GM19468 (cell line): ENCODE results near the gene ERG.

Experiments
- ATAC-seq: cut with Tn5 transposase; IDR thresholded peaks from one replicate; pipeline ENCODE4 v1.9.1; 2021; ENCODE audit warnings: mild to moderate bottlenecking, moderate library complexity, moderate number of reproducible peaks; ENCODE audit not compliant: unreplicated experiment; ENCODE audit errors: extremely low read depth

Gene ERG

DNA sequence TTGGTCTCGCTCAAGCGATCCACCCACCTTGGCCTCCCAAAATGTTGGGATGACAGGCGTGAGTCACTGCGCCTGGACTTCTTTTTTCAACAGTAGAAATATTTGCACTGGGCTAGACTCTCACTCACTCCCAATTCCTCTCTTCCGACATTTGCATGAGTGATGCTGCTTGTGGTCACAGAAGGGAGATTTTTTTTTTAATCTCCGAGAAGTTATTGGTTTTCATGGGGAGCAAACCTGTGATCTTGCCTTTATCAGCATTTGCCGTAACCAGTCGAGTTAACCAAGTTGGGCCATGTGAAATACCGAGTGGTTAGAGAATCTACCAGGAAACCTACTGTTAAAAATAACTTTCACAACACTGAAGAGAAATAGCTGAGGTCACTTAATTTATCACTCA lies 21.1 kb downstream of the ERG start:
- ATAC-seq = no peak

DNA sequence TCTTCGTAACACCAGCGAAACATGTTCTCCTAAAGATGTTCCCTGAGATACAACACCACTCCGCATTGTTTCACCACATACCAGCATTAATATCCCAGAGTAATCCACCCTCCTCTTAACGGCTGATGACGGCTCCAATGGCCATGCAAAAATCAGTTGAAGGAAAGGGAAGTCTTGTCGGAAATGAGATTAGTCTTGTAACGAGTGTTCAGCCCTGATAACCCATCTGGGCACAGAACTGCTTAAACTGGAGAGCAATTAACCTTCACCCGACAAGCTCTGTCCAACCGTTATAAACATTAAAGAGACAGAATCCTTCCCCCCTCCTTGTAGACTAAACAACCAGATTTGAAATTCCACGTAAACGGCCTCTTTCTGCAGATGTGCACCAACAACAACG lies 21.9 kb downstream of the ERG start:
- no peak for ATAC-seq

DNA sequence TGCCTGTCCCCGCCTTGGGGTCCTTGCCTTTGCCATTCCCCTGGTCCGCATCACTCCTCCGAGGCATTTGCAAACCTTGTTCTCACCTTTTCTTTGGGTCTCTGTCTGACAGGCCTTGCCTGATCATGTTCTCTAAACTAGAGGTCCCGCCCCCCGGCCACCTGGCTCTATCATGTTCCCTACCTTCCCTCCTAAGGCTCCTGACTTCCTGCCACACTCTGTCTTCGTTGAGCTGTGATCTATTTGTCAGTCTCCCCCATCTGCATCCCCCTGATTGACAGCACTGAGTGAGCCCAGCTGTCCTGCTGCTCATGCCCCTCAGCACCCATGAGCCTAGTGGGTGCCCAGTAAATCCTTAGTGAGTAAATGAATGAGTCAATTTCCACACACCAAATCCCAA lies 22.8 kb downstream of the ERG start:
- no peak for ATAC-seq

DNA sequence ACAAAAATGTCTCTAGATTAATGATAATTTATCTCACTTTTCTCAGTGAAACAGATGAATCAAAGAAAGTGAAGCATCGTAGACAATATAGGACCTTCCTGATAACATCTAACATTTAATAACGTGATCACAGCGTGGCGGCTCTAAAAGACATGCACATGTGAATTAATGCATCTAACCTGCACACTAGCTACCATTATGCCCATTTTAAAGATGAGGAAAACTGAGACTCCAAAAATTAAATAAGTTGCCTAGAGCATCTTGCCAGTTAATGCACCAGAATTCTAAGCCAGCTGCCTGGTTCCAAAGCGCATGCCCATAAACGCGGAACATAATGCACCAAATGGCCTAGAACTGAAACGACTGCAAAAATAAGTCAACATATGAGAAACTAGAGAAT lies 23.5 kb downstream of the ERG start:
- ATAC-seq = no peak

DNA sequence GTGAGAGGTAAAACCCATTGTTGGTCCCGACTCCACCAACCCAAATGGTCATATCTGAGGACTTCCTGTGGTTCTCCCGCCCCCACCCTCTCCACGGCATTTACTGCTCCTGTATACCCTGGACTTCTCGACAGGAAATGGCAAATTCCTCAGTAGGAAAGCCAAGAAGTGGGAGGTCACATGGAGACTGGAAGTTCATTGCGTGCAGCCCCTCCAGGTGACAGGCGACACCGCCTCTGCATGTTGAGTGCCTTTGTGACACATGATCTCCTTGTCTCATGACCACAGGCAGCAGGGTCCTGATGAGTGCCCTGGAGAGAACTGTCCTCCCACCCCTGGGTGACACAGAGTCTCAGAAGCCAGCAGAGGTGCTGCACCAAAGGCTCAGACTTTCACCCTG lies 24.2 kb downstream of the ERG start:
- no peak for ATAC-seq

DNA sequence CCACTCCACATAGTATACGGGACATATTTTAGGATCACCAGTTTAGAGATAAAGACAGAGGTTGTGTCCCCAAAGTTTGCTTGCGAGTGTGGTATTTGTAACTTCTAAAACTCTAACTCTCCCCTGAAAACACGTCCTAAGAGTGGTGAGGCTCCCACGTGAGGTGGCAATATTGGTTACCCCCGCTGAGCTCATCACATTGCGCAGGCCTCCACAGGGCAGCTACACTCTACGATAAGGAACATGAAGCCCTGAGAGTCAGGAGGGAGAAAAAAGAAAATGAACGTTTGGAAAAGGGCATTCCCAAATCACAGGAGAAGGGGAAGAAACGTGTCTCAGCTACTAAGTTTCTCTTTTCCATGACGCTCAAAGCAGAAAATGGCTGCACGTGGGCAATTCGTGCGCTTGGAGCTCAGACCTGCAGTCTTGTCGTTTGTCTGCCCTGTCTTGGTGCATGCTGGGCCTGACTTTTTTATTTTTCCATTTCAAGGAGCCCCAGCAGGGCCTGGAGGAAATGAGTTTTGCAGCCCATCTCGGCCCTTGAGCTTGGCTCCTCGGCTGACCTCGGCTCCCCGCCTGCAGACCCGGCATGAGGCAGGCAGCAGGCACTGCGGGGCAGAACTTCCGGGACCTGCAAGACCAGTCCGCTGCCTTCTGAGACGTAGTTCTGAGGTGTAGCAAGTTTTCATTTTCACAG lies 25.7 kb downstream of the ERG start:
- no peak for ATAC-seq

DNA sequence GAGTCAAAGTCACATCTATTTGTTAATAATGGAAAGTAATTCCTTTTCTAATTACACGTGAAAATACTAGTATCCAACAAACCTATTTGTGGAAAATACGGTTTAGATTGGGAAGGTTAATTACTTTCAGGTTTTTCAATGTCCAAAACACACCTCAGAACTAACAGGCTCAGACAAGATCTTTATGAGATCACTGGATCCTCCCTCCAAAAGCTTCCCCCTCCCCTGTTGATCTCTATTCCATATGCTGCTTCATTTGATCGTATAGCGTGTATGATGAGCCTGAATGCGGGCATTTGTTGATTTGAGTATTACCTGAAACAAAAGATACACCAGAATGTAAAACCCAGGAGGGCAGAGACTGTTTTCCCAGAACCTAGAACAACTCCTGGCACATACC lies 26.5 kb downstream of the ERG start:
- no peak for ATAC-seq

DNA sequence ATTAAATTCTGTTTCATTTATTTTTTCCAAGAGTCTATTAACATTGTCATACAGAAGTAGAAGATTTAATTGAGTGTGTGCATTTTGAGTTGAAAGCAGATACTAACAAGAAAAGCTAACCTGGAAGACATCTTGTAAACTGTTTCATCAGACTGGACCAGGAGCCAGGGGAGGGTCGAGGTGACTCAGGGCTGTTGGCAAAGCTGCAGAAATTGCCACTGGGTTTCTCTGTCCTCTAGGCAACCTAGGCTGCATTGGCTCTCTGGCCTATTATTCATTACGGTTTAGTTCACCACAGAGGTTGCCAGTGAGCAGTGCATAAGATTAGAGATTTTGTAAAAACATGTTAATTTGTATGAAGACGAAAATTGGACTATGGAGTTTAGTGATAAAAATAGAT lies 27.5 kb downstream of the ERG start:
- ATAC-seq = no peak

DNA sequence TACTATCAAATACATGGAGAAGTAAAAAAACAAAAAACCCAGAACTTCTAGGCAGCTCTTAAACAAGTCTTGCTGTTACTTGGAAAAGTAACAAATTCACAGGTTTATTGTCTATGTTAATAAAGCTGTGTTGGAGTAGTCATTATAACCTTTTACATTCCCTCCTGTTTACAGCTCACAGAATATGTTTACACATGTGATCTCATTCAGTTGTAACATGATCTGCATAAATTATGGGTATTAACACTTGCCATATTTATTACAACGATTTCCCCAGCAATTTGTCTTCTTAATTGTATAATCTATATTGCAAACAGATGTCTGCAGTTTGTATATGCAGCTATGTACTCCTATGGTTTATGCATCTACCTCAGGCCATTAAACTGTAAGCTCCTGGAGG lies 28.6 kb downstream of the ERG start:
- no peak for ATAC-seq

DNA sequence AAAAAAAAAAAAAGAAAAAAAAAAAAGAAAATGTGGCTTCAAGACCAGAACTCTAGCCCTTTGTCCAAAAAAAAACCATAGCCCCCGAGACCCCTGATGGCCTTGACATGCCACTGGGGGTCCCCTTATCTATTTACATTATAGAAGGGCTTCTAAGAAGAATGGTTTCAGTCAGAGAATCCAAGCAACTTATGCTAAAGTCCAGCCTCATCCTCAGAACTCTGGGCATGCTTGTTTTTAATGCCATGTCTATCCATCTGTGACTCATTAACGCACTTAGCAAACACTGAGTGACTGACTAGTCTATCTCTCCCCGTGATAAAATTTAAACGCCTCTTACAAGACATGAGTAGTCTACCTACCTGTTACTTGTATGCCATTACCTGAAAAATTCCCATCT lies 29.3 kb downstream of the ERG start:
- no peak for ATAC-seq

DNA sequence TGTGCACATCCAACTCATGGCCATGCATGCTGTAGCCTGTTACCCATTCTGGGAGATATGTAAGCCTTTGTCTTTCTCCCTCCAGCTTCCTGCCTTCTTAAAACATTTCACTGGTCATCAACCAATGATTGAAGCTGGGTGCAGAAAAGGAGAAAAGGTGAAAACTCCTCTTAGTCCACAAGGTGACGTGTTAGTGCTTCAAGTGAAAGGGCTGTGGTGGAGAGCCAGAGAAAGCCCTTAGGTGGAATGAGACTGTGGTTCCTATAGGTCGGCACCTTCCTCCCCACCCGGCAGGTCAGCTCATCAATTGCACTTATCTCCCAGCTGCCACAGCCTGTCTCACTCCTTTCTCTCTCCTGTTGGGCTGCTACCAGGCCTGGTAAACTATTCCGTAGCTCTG lies 30.4 kb downstream of the ERG start:
- no peak for ATAC-seq

DNA sequence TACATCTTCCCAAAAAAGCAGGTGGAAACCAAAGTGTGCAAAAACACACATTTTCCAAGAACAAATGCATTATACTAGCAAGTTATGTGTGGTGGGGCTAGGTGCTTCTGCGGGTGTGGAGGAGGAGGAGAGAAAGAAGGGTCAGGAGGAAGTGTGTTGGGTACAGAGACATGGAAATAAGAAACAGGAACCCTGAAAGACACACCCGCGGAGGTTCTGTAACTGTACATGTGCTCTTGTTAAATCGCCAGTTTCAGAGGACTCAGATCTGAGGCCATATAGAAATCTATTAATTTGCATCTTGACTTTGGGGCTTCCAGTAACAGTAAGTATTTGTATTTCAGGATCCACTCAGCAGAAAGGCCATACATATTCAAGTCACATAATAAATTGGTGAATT lies 30.9 kb downstream of the ERG start:
- no peak for ATAC-seq

DNA sequence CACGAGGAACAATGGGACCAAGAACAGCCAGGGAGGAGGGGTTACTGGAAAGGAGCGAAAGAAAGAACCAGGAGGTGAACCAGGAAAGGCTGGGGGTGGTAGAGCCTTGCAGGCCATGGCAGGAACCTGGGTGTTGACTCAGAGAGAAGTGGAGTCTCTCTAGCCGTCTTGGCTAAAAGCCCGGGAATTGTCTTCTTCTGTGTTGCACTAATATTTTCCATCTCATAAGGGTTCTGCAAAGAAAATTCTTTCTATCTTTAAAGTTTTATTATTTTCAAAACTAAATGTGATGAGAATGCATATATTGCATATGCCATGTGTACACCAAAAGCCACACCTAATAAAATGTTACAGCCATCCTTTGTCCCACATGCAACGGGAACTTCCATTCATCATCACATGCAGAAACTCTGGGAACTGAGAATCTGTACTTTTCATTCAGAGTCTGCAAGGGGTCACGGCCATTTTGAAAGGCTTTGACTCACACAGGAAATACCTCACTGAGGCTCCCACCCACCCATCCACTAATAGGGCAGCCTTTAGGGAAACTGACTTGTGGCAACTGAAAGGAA lies 38.0 kb downstream of the ERG start:
- no peak for ATAC-seq

DNA sequence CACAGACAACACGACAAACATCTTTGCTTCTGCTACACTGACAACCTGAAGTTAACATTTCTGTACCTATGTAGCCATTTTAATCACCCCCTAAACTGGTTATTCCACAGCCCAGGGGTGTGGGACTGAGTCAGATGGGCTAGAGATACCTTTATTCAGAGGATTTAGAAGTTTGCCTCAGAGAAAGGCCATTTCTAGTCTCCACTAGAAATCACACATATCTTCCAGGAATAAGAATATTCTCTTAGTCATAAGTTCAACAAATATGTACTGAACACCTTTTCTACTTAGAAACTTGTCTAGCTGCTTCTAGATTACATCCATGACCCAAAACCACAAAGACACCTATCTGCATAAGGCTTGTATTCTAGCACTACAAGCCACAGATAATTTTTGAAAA lies 38.8 kb downstream of the ERG start:
- ATAC-seq = no peak

DNA sequence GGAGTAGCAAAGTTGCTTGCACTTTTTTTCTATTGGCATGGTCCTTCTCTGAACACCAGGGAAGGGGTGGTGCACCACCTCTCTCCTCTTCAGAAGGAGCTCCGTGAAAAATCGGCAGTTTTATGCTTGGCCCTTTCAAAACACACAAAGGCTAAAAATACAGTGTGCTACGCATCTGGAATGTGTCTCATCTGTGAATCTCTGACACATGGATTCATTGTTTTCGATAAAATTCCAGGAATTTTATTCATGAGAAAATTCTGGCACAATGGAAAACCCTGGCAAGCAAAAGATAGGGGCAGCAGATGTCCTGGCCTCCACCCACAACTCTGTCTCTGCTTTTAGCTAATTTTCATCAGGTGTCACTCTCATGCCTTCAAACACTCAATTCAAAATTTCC lies 42.9 kb downstream of the ERG start:
- no peak for ATAC-seq

DNA sequence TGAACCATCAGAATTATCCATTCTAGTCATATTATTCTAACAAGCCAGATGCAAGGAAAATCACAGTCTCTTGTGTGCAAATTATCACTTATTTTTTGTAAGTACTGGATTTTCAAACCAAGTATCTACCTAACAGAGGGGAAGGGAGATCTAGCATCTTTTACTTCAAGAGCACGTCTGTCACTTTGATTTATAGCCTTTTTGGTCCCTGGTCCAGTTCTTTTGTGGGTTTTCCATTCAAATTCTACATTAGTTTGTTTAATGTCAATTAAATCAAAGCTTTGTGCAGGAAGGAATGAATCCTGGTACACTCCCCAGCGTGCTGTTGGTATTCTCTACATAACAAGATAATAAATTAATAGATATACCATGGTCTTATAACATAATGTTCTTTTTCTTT lies 43.6 kb downstream of the ERG start:
- ATAC-seq = no peak

DNA sequence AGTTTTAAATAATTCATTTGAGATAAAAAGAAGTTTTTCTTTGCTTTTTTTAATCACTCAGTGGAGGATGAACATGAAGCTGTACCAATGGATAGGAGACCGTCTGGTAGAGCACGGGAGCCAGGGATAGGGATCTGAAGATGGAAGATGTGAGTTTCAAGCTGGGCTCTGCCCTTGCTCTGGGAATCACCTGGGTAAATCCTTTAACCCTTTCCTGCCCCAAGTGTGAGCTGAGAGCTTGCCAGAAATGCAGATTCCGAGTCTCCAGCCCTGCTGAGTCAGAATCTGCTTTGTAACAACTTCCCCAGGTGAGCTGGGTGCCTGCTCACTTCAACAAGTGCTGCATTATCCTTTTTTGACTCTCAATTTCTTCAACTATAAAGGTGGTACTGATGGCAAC lies 44.1 kb downstream of the ERG start:
- no peak for ATAC-seq

DNA sequence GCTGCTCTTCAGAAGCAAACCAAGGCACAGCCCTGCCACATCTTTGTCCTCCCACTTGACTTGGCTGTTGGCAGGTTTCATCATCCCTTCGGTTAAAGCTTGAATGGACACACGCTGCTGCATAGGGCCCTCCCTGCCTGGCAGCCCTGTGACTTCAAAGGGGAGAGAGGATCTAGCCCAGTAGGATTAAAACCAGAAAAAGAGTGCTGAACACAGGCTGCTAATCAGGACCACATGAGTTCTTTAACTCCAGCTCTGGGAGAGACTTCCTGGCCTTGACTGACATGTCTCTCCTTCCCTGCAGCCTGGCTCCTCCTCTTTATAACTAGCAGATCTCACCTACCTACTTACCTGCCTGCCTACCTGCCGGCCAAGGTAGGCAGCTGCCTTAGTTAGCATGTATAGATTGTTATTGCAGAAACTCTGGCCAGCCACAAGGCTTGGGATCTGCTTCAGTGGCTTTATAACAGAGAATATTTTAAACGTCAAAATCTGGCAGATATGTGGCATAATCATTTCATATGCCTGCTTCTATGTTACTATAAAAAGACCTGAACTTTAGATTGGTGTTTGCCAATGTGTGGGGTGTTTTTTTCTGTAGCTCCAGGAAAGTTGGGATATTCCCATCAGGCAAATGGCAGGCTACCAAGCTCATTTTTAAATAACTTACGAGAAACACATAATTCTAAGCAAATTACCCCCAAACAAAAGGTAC lies 49.4 kb downstream of the ERG start:
- ATAC-seq = no peak

DNA sequence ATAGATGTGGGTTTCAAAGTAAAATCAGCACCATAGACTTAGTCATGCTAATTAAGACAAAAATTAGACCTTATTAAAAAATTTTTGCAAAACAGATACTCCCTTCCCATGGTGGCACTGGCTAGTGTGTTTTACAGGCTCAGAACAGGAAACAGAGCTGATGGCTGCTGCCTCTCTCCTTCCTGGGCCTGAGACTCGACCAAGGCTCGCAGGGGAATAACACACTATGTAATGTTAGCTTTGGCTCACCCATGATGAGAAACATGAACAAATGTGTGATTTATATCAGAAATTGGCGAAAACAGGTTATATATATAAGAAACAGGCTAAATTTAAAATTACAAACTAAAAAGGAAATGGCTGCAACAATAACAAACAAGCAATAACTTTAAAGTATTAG lies 50.7 kb downstream of the ERG start:
- ATAC-seq = no peak

DNA sequence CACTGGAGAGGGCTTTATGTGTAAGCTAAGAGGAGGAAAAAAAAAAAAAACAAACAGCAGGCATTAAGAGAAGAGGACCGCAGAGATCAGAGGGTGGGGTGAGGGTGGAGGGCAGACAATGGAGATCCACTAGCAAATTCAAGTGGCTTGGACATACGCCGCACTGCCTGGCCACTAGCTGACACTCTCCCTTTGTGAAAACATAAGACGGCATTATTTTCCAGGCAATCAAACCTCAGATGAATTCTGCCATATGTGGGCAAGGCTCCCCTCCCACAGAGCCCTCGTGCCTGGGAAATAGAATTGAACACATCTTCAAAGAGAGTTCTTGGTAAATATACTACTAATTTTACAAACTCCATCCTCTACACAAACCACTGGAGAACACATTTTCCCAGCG lies 53.6 kb downstream of the ERG start:
- no peak for ATAC-seq

DNA sequence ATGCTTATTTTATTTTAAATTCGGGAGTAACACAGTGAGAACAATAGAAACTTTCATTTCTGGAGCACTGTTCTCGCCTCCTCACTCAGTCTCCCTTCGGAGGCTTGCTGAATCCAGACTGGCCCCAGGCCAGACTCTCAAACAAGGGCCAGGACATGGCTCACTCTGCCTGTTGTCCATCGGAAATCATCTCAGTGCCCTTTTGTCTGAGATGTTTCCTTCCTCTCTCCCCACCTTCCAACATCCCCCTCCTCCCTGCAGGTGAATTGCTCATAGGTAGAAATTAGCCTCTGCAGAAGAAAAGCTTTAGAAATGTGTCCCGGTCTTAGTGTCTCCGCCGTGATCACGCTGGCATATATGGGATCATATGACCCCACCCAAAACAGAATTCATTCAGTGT lies 55.2 kb downstream of the ERG start:
- ATAC-seq = no peak

DNA sequence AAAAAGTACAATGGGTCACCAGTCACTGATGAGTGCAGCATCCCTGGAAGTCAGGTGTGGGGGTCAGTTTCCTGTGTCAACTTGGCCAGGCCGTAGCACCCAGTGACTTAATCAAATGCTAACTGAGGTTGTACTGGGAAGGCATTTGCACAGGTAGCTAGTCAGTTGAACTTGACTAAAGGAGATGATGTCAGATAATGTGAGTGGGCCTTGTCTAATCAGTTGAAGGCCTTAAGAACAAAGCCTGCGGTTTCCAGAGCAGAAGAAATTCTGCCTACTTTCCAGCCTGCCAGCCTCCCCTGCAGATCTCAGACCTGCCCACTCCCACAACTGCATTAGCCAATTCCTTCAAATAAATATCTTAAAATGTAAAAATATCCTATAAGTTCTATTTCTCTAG lies 57.1 kb downstream of the ERG start:
- no peak for ATAC-seq
